Endothelial cell of umbilical vein (primary cell): Measurements from ENCODE around the gene TAPBPL.

ENCODE experiments used
- CTCF ChIP-seq, 2 donors: IDR thresholded peaks; 1 replicate in 1 of 2; 2 replicates in 1 of 2; pipeline ENCODE4 v1.5.1; 2011; ENCODE audit warnings: low read length in 2 of 2, mild to moderate bottlenecking in 2 of 2, moderate library complexity in 2 of 2, control low read depth in 1 of 2, inconsistent platforms in 1 of 2, low read depth in 1 of 2; ENCODE audit not compliant: insufficient read depth in 1 of 2; ENCODE audit errors: extremely low read depth in 1 of 2
- EZH2 ChIP-seq: IDR thresholded peaks from 2 replicates; pipeline ENCODE4 v1.6.1; 2012; ENCODE audit warnings: borderline replicate concordance, low read depth, mild to moderate bottlenecking, moderate library complexity, low read length, inconsistent platforms; ENCODE audit not compliant: severe bottlenecking
- FOS ChIP-seq: IDR thresholded peaks from 2 replicates; pipeline ENCODE4 v1.6.1; 2011; ENCODE audit warnings: mild to moderate bottlenecking, low read length, moderate library complexity, borderline replicate concordance; ENCODE audit not compliant: insufficient read depth
- JUN ChIP-seq: IDR thresholded peaks from 2 replicates; pipeline ENCODE4 v1.6.1; 2011; ENCODE audit warnings: borderline replicate concordance, low read depth; ENCODE audit not compliant: insufficient read length, insufficient read depth
- MAX ChIP-seq: IDR thresholded peaks from 2 replicates; pipeline ENCODE4 v1.6.1; 2011; ENCODE audit not compliant: insufficient read depth, insufficient read length
- MYC ChIP-seq: IDR thresholded peaks from one replicate; pipeline ENCODE4 v1.6.1; 2011; ENCODE audit warnings: mild to moderate bottlenecking, low read depth, low read length
- POLR2A ChIP-seq: IDR thresholded peaks from 2 replicates; pipeline ENCODE4 v1.6.1; 2012; ENCODE audit warnings: low read depth, mild to moderate bottlenecking, control low read depth, low read length
- POLR2AphosphoS5 ChIP-seq: IDR thresholded peaks from 2 replicates; pipeline ENCODE4 v1.6.1; 2012; ENCODE audit warnings: low read depth, mild to moderate bottlenecking, control low read depth, low read length, moderate library complexity; ENCODE audit not compliant: insufficient read depth

- TF ChIP-seq CTCF (IDR thresholded peaks at IDR 0.05; ENCODE audit: extremely low read depth in 1 of 2, insufficient read depth in 1 of 2, low read depth in 1 of 2, low read length in 2 of 2) (no peak), FOS (no peak), POLR2A (no peak), POLR2AphosphoS5 (no peak), MAX (no peak), EZH2 (no peak), MYC (no peak), JUN (no peak)
These were observed 55.5 kb downstream of the TAPBPL start for GRCh38 chr12:6507102-6507998.
